ENCODE results near the gene CYP2D6.
"Not testable (repeated sequence)": the region's sequence is repeated elsewhere in the genome, so short reads cannot be mapped to it uniquely, and the experiment has no call there.

GRCh38 chr22:42130182-42130581, 428 bp downstream of the CYP2D6 start:
- not testable (repeated sequence) for TF ChIP-seq POLR2A, CTCF, EP300, POLR2AphosphoS5 (IDR thresholded peaks at IDR 0.05)
